Neural progenitor cell (in vitro differentiated cells): ENCODE measurements around the gene MYO9B. TPM values are rescaled to one million over a fixed set of nuclear protein-coding genes. Genes with fewer than 3 reads are reported as not detected.

Experiments
- DNase-seq: peaks from one replicate; pipeline ENCODE4 v3.0.0-alpha.2; 2016; ENCODE audit warnings: low spot score
- H2AFZ ChIP-seq: fragments of 200-600 bp; sonication (generic); replicated peaks from 2 replicates; pipeline ENCODE4 v1.6.1; 2016; ENCODE audit warnings: antibody characterized with exemption
- H3F3A ChIP-seq: fragments of 200-600 bp; sonication (generic); 2 replicates; pipeline ENCODE4 v1.6.1; 2016; ENCODE audit warnings: antibody characterized with exemption, low read depth
- H3K27ac ChIP-seq: fragments of 200-600 bp; sonication (generic); 2 replicates; pipeline ENCODE4 v1.5.1; 2016; ENCODE audit warnings: mild to moderate bottlenecking
- H3K27me3 ChIP-seq: fragments of 200-600 bp; sonication (generic); 2 replicates; pipeline ENCODE4 v1.6.1; 2016; ENCODE audit warnings: mild to moderate bottlenecking, moderate library complexity
- H3K36me3 ChIP-seq: fragments of 200-600 bp; sonication (generic); 2 replicates; pipeline ENCODE4 v1.5.1; 2016
- H3K4me1 ChIP-seq: fragments of 200-600 bp; sonication (generic); 2 replicates; pipeline ENCODE4 v1.6.1; 2016; ENCODE audit warnings: mixed run types
- H3K4me2 ChIP-seq: fragments of 200-600 bp; sonication (generic); 2 replicates; pipeline ENCODE4 v1.6.1; 2016
- H3K4me3 ChIP-seq: fragments of 200-600 bp; sonication (generic); 2 replicates; pipeline ENCODE4 v1.5.1; 2016
- H3K79me2 ChIP-seq: fragments of 200-600 bp; sonication (generic); 2 replicates; pipeline ENCODE4 v1.6.1; 2016; ENCODE audit warnings: low read depth
- H3K9ac ChIP-seq: fragments of 200-600 bp; sonication (generic); 2 replicates; pipeline ENCODE4 v1.6.1; 2016
- H3K9me3 ChIP-seq: fragments of 200-600 bp; sonication (generic); 2 replicates; pipeline ENCODE4 v1.5.1; 2016; ENCODE audit warnings: low read depth
- H4K20me1 ChIP-seq: fragments of 200-600 bp; sonication (generic); 2 replicates; pipeline ENCODE4 v1.6.1; 2016; ENCODE audit warnings: low read depth
- H3K27ac Mint-ChIP-seq: 3 replicates; pipeline ENCODE4 v1.8.0; 2021; ENCODE audit warnings: mixed read lengths
- H3K27me3 Mint-ChIP-seq: 2 replicates; pipeline ENCODE4 v1.8.0; 2022; ENCODE audit warnings: low read depth, mild to moderate bottlenecking, inconsistent platforms, moderate library complexity, mixed read lengths; ENCODE audit not compliant: insufficient read depth
- H3K36me3 Mint-ChIP-seq: 3 replicates; pipeline ENCODE4 v1.8.0; 2021; ENCODE audit warnings: mixed read lengths
- H3K4me1 Mint-ChIP-seq: 3 replicates; pipeline ENCODE4 v1.8.0; 2021; ENCODE audit warnings: mixed read lengths
- H3K4me3 Mint-ChIP-seq: 3 replicates; pipeline ENCODE4 v1.8.0; 2021; ENCODE audit warnings: mild to moderate bottlenecking, moderate library complexity, mixed read lengths
- H3K9me3 Mint-ChIP-seq: 3 replicates; pipeline ENCODE4 v1.8.0; 2020; ENCODE audit warnings: mixed read lengths
- EZH2 ChIP-seq: fragments of 200-600 bp; sonication (generic); IDR thresholded peaks from 2 replicates; pipeline ENCODE4 v1.6.1; 2017; ENCODE audit warnings: antibody characterized with exemption, mild to moderate bottlenecking, moderate library complexity
- EZH2phosphoT487 ChIP-seq: fragments of 200-600 bp; sonication (generic); IDR thresholded peaks from 2 replicates; pipeline ENCODE4 v1.6.1; 2017; ENCODE audit warnings: antibody characterized with exemption
- total RNA-seq: library from RNA; depleted of rRNA; stranded (reverse); fragments of >200 nt; gene quantifications from 2 replicates; pipeline ENCODE4 v1.2.3, GENCODE V29; 2015; ENCODE audit warnings: low replicate concordance
- TF ChIP-seq, protein P1 (sequence below): fragments of 200-600 bp; sonication (generic); IDR thresholded peaks from 2 replicates; pipeline ENCODE4 v1.5.1; 2017; ENCODE audit warnings: antibody characterized with exemption, mild to moderate bottlenecking

MYO9B gene
- total RNA-seq, 1 donor from 2014 or later: 38.5 TPM

DNA sequence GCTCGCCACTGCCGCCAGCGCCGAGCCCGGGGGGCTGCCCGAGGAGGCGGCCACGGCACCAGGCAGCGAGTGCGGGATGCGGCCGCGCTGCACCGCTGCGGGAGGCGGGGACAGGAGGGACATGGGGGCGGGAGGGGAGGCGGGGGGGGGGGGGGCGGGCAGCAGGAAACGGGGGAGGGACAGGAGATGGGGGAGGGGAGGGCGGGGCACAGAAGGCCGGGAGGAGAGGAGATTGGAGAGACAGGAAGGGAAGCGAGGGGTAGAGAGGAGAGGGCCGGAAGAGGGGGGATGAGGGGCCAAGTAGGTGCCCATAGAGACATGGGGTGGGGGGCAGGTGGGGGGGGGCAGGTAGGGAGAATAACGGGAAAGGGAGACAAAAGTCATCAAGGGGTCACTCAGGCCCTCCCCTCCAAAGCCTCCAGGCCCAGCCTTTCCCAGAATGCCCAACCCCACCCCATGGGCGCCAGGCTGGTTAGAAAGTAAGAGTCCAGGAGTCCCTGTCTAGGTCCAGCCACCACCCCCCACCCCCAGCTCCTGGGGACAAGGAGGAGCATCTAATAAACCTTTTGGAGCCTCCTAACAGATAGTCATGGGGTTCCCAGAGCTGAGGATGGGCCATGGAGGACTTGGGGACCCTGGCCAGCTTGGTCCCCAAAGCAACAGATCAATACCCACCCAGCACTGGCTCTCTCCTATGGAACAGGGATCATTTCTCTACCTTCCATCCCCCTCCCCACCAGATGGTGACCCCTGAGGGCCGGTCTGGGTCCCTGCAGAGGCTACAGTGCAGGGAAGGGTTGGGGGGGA is 160.6 kb downstream of the MYO9B start:
- Mint-ChIP-seq H3K27me3 (peaks cover 5% of the 10 kb centered on the region), H3K27ac (no peak overlapping the region), H3K4me1 (peaks cover 18% of the 10 kb centered on the region), H3K36me3 (peaks cover 13% of the 10 kb centered on the region), H3K9me3 (no peaks in the 10 kb centered on the region), H3K4me3 (peak overlapping the region; percentile 46)
- peaks cover 45% of the 10 kb centered on the region for H4K20me1 ChIP-seq
- peak overlapping the region; percentile 58 for H2AFZ ChIP-seq
- TF ChIP-seq, protein P1, sequence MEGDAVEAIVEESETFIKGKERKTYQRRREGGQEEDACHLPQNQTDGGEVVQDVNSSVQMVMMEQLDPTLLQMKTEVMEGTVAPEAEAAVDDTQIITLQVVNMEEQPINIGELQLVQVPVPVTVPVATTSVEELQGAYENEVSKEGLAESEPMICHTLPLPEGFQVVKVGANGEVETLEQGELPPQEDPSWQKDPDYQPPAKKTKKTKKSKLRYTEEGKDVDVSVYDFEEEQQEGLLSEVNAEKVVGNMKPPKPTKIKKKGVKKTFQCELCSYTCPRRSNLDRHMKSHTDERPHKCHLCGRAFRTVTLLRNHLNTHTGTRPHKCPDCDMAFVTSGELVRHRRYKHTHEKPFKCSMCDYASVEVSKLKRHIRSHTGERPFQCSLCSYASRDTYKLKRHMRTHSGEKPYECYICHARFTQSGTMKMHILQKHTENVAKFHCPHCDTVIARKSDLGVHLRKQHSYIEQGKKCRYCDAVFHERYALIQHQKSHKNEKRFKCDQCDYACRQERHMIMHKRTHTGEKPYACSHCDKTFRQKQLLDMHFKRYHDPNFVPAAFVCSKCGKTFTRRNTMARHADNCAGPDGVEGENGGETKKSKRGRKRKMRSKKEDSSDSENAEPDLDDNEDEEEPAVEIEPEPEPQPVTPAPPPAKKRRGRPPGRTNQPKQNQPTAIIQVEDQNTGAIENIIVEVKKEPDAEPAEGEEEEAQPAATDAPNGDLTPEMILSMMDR: no peak
- TF ChIP-seq EZH2 (no peak), EZH2phosphoT487 (no peak)
- H3F3A ChIP-seq: peaks cover 42% of the 10 kb centered on the region
- H3K79me2 ChIP-seq: peaks cover 43% of the 10 kb centered on the region
- H3K4me1 ChIP-seq: peaks cover 17% of the 10 kb centered on the region
- H3K4me3 ChIP-seq: peak overlapping the region; percentile 80
- H3K27me3 ChIP-seq: no peaks in the 10 kb centered on the region
- H3K36me3 ChIP-seq: no peaks in the 10 kb centered on the region
- H3K27ac ChIP-seq: peak overlapping the region; percentile 56
- peak overlapping the region; percentile 87 for H3K4me2 ChIP-seq
- no peaks in the 10 kb centered on the region for H3K9me3 ChIP-seq
- DNase-seq: no peak
- H3K9ac ChIP-seq: no peak overlapping the region

DNA sequence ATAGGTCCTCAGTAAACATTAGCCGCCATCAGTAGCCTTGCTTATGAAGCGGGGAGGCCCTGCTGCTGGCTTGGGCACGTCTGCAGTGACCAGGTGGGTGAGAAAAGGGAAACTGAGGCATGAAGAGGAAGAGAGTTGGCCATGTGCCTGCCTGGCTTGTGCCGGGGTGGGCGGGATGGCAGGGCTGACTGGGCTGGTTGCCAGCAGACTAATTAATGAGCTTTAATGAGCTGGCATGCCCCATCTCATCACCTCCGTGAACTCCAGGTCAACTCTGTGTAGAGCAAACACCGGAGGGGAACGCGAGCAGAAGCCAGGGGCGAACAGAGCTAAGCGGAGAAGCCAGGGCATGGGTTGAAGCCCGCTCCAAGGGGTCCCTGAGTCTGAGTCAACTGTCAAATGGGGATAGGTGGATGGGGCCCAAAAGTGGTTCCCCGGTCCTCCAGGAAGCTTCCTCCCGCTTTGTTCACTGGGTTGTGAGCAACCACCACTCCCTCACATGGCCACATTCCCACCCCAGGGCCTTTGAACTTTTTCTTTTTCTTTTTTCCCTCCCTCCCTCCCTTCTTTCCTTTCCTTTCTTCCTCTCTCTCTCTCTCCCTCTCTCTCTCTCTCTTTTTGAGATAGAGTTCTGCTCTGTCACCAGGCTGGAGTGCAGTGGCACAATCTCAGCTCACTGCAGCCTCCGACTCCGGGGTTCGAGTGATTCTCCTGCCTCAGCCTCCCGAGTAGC is 161.4 kb downstream of the MYO9B start:
- Mint-ChIP-seq H3K4me1 (peaks cover 25% of the 10 kb centered on the region), H3K27ac (no peak overlapping the region), H3K4me3 (peak overlapping the region; percentile 72), H3K27me3 (peaks cover 5% of the 10 kb centered on the region), H3K36me3 (peaks cover 13% of the 10 kb centered on the region), H3K9me3 (no peaks in the 10 kb centered on the region)
- Histone ChIP-seq H3K79me2 (peaks cover 51% of the 10 kb centered on the region), H3K4me1 (peaks cover 17% of the 10 kb centered on the region), H3F3A (peaks cover 42% of the 10 kb centered on the region), H2AFZ (no peak overlapping the region), H3K27ac (no peak overlapping the region), H3K9ac (no peak overlapping the region), H3K4me2 (no peak overlapping the region), H3K4me3 (no peak overlapping the region), H3K27me3 (no peaks in the 10 kb centered on the region), H3K36me3 (no peaks in the 10 kb centered on the region), H3K9me3 (no peaks in the 10 kb centered on the region), H4K20me1 (peaks cover 49% of the 10 kb centered on the region)
- DNase-seq: no peak
- no peak for TF ChIP-seq EZH2phosphoT487
- TF ChIP-seq, protein P1: no peak
- no peak for TF ChIP-seq EZH2

DNA sequence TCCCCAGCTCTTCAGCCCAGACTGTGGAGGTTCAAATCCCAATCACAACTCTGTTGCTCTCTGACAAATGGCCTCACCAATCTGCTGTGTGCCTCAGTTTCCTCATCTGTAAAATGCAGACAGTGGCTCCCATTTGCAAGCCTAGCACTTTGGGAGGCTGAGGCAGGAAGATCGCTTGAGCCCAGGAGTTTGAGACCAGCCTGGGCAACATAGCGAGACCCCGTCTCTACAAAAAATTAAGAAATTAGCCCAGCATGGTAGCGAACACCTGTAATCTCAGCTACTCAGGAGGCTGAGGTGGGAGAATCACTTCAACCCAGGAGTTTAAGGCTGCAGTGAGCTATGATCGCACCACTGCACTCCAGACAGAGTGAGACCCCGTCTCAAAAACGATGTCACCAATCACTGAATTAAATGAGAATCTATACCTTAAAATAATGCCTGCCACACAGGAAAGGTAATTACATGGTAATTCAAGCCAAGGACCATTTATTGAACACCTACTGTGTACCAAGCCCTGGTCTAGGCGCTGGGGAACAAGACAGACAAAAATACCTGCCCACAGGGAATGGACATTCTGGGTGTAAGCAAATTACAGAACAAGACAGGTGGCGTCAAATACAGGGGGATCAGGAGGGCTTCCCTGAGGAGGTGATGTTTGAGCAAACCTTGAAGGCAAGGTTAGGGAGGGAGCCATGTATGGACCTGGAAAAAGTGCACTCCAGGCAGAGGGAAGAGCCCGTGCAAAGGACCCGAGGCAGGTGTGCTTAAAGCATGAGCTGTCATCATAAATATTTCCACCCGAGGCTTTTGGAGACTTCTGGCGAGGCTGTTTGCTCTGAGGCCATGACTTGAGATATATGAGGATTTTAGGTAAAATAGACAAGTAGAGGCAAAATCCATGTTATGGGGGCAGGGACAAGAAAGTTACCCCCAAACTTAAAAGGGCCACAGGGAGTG is 162.4 kb downstream of the MYO9B start:
- Histone ChIP-seq H4K20me1 (peaks cover 53% of the 10 kb centered on the region), H3K27ac (no peak overlapping the region), H3K9ac (no peak overlapping the region), H3K4me2 (no peak overlapping the region), H3F3A (peaks cover 48% of the 10 kb centered on the region), H3K27me3 (no peaks in the 10 kb centered on the region), H3K4me1 (peaks cover 17% of the 10 kb centered on the region), H3K79me2 (peaks cover 56% of the 10 kb centered on the region), H3K4me3 (no peak overlapping the region), H2AFZ (no peak overlapping the region), H3K9me3 (no peaks in the 10 kb centered on the region), H3K36me3 (no peaks in the 10 kb centered on the region)
- TF ChIP-seq EZH2: no peak
- TF ChIP-seq EZH2phosphoT487: no peak
- TF ChIP-seq, protein P1: no peak
- DNase-seq: no peak
- Mint-ChIP-seq H3K4me3 (peak overlapping the region; percentile 72), H3K9me3 (no peaks in the 10 kb centered on the region), H3K4me1 (peaks cover 32% of the 10 kb centered on the region), H3K27me3 (peaks cover 8% of the 10 kb centered on the region), H3K27ac (no peak overlapping the region), H3K36me3 (peaks cover 10% of the 10 kb centered on the region)
